ENCODE measurements around the gene SHISA8. TPM values are rescaled to one million over a fixed set of nuclear protein-coding genes. Genes with fewer than 3 reads are reported as not detected.

SHISA8 gene
- total RNA-seq, result not detected in 2 replicates

DNA sequence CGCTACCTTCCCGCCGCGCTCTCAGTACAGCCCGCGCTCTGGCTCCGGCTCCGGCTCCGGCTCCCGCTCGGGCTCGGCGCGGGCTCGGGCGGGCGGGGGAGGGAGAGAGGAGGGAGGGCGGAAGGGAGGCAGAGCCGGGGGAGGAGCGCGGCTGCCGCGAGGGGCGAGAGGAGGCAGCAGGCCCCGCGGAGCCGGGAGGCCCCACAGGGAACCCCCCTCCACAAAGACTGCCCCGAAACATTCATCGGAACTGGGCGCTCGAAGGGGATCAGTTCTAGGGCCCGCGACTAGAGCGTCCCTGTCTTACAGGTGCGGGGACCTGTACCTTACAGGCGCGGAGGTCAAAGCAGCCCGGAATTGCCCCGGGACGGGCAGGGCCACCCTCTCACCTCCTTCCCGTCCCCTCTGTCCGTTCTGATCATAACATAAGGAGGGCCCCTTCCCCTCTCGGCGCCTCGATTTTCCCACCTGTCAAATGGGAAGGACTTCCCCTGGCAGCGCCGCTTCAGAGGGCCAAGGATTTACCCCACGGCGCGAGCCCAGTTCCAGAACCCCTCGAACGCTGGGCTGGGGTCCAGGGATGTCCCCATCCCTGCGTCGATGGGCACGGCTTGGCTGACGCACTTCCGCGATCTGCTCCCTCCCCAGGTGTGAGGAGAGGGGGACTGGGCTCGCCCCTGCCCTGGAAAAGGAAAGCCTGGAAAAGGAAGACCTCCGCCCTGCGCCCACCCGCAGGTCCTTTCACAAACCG is at the start of gene SHISA8:
SHISA8 (minus strand) TSS at position 40 of the 751 bp plus-strand sequence. CDS start 407 bp downstream, outside the sequence.

DNA sequence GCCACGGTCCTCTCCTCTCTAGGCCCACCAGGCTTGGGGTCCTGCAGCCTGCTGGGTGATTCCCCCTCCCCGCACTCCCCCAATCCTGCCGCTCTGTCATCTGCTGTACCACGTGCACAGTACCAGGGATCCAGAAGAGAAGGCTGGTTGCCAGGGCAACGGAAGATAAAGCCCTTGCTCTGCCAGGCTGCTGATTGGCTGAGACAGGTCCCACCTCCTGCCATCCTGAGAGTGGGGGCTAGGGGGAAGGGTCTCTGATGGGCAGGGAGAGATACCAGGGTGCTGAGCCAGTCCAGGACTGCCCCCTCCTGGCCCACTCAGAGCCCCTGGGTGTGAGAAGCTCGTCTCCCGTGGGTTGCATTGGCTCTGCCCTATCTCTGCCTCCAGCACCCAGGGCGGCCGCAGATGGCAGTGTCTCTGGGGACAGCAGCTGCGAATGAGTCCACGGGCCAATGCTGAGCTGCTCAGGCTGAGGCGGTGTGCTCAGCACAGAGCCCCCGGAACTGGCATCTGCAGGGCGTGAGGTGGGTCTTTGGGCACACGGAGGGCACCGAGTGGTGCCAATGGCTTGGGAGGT is 37.1 kb upstream of the SHISA8 start, which contains the start of gene SMIM45:
SMIM45 (plus strand) TSS at position 253 of the 577 bp plus-strand sequence.

DNA sequence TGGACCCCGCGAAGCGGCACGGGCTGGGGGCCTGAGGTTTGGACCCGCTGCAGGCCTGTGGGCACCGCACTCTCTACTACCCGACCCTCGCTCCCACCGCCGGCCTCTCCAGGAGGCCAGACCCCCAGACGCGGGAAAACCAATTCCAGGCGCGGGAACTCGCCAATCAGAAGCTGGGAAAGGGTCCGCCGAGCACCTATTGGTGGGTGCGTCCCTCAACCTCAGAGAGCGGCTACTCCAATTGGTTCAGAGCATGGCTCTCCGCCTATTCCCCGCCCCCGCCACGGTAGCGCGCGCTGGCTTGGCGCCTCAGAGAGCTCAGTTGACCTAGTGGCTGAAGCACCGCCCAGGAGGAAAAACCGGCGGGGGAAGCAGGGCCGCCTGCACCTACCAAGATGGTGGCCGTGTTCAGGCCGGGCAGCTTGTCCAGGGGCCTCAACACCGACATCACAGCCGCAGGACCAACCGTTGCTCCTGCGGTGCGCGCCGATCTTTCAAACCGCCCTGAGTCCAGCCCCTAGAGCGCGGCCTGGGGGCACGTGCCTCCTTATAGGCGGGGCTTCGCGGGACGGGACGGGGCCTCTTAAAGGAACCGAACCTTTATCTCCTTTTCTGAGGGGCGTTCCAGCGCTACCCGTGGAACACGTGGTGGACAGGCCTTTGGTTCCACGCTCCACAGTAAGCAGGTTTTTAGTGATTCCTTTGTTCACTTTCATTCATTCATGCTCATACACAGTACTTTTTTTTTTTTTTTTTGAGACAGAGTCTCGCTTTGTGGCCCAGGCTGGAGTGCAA is 32.0 kb upstream of the SHISA8 start, which contains the start of gene CENPM:
CENPM (minus strand) TSS at position 524 of the 795 bp plus-strand sequence; CDS start at position 448, 76 bp downstream.

Small RNA genes lying within 50 kb of the gene (small RNA-seq; reads per million reads assigned to genes)
- gene MIR33A, result 1.6 reads per million, percentile 74 among the genes with 10 or more reads in this experiment

Other genes with a start within 250 kb of the SHISA8 start
- gene SNU13, start 226.2 kb downstream of the SHISA8 start, total RNA-seq, result 86.3 and 89.8 TPM in 2 replicates
- gene MEI1, start 215.6 kb downstream of the SHISA8 start, total RNA-seq, result 0.96 and 2.6 TPM in 2 replicates
- gene CCDC134, start 114.4 kb downstream of the SHISA8 start, total RNA-seq, result 6.0 and 6.5 TPM in 2 replicates
- gene SREBF2, start 82.0 kb downstream of the SHISA8 start, total RNA-seq, result 74.9 and 76.4 TPM in 2 replicates
- 0.29 and 0.33 TPM in 2 replicates for gene TNFRSF13C, start 11.7 kb upstream of the SHISA8 start, total RNA-seq
- 9.1 and 12.6 TPM in 2 replicates for gene CENPM, start 32.1 kb upstream of the SHISA8 start, total RNA-seq
- under 0.01 TPM in 2 replicates for gene SEPTIN3, start 54.4 kb upstream of the SHISA8 start, total RNA-seq
- 0.98 TPM in 1 of 2 replicates, not detected in the other for gene WBP2NL, start 83.7 kb upstream of the SHISA8 start, total RNA-seq
- 32.9 and 38.2 TPM in 2 replicates for gene NAGA, start 155.7 kb upstream of the SHISA8 start, total RNA-seq
- gene PHETA2, start 159.2 kb upstream of the SHISA8 start, total RNA-seq, result 14.6 and 24.2 TPM in 2 replicates
- 4.9 and 5.0 TPM in 2 replicates for gene SMDT1, start 164.6 kb upstream of the SHISA8 start, total RNA-seq
- gene NDUFA6, start 175.7 kb upstream of the SHISA8 start, total RNA-seq, result 26.5 and 30.9 TPM in 2 replicates
- under 0.01 and 0.10 TPM in 2 replicates for gene CYP2D6, start 215.7 kb upstream of the SHISA8 start, total RNA-seq